Lung (tissue), 12 donors: ENCODE results near the gene SARDH. TPM values are rescaled to one million over a fixed set of nuclear protein-coding genes. Genes with fewer than 3 reads are reported as not detected.
A peak's percentile ranks its signal among the peaks of the same experiment; 100 is the strongest.

Source experiments
- ATAC-seq: fragments of 200-7000 bp; cut with Tn5 transposase; one replicate; pipeline ENCODE4 v1.9.1; 2020; ENCODE audit warnings: moderate number of reproducible peaks; ENCODE audit not compliant: insufficient read depth, low FRiP score
- DNase-seq, 3 donors: peaks; one replicate each; pipeline ENCODE4 v3.0.0-alpha.2; 2013 to 2017
- H3K27ac ChIP-seq, 2 donors: one replicate each; pipeline ENCODE4 v1.5.1; 2013; ENCODE audit warnings: mild to moderate bottlenecking in 2 of 2, moderate library complexity in 2 of 2, control low read depth in 1 of 2, inconsistent platforms in 1 of 2, low read depth in 1 of 2, low read length in 1 of 2
- H3K27me3 ChIP-seq, 3 donors: one replicate each; pipeline ENCODE4 v1.5.1; 2013; ENCODE audit warnings: low read length in 2 of 3; ENCODE audit not compliant: control insufficient read depth in 3 of 3, insufficient read depth in 3 of 3
- H3K36me3 ChIP-seq, 4 donors: one replicate each; pipeline ENCODE4 v1.5.1; 2013; ENCODE audit warnings: low read length in 4 of 4, mild to moderate bottlenecking in 1 of 4, moderate library complexity in 1 of 4; ENCODE audit not compliant: control insufficient read depth in 4 of 4, insufficient read depth in 4 of 4
- H3K4me1 ChIP-seq, 5 donors: one replicate each; pipeline ENCODE4 v1.5.1; 2013; ENCODE audit warnings: low read length in 5 of 5, mild to moderate bottlenecking in 2 of 5, moderate library complexity in 1 of 5; ENCODE audit not compliant: control insufficient read depth in 5 of 5, insufficient read depth in 5 of 5
- H3K4me3 ChIP-seq: one replicate; pipeline ENCODE4 v1.5.1; 2013; ENCODE audit warnings: mild to moderate bottlenecking, control low read depth, moderate library complexity
- H3K9ac ChIP-seq, 2 donors: one replicate each; pipeline ENCODE4 v1.5.1; 2013; ENCODE audit warnings: low read length in 2 of 2, control low read depth in 1 of 2; ENCODE audit not compliant: insufficient read depth in 1 of 2
- H3K9me3 ChIP-seq, 4 donors: one replicate each; pipeline ENCODE4 v1.5.1; 2013; ENCODE audit warnings: low read length in 3 of 4, mild to moderate bottlenecking in 1 of 4, moderate library complexity in 1 of 4; ENCODE audit not compliant: control insufficient read depth in 4 of 4, insufficient read depth in 3 of 4
- WGBS, 2 donors: extraction: QIAGEN DNeasy Blood & Tissue Kit; methylation state at CpG; one replicate each; pipeline ENCODE4 v1.1.7; 2013; 5-methylcytosine and 5-hydroxymethylcytosine counted together
- polyA plus RNA-seq, 2 donors: library from polyadenylated mRNA; stranded (reverse); fragments of 200-250 nt; gene quantifications; one replicate each; pipeline ENCODE4 v1.2.1, GENCODE V29; 2013
- total RNA-seq, 2 donors: library from RNA; depleted of rRNA in 1 of 2; stranded (reverse); fragments of >200 nt in 1 of 2; gene quantifications; one replicate each; pipeline ENCODE4 v1.2.1, GENCODE V29; 2014 to 2021
- TF ChIP-seq, protein P1 (sequence below): IDR thresholded peaks from 2 replicates; pipeline ENCODE4 v1.5.1; 2012; ENCODE audit warnings: mild to moderate bottlenecking; ENCODE audit errors: control extremely low read depth, extremely low read depth
- donor health status: control.
- donor health status: control.
- donor health status: Bipolar disorder and iron deficiency.
- donor health status: healthy.
- donor health status: DM: yes; HTN: yes; CAD: no.

Gene SARDH
- total and polyA plus RNA-seq, 4 donors, result 1.8 to 8.4 (median 4.7) TPM

DNA sequence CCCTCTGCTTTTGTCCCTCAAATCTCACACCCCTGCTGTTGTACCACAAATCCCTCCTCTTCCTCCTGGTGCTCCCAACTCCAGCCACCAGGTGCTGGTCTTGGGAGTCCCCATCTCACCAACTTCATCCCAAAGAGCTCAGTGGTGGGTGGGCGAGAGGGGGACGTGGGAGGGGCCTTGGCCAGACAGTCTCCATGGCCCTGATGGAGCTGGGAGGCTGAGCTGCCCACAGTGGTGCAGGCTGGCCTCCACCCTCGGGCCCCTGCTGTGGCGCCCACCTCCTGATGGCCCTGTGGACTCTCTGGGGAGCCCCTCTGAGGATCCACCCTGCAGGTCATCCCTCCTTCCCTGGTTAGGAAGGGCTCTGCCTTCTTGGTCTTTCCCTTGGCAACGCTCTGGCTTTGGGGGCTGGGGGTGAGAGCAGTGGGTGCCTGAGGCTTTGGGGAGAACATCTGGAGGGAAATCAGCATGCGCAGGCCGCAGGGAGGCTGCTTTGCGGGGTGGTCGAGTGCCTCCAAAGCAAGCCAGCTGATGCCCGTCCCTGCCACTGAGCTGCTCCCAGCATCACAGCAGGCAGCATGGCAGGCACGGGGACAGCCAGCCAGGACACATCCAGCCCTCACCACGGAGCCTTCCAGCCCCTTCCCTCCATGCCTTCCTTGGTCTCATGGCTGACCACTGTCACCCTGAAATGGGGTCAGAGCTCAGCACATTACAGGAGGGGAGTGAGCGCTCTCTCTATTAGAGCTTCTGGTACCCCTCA is 121.3 kb downstream of the SARDH start:
- Histone ChIP-seq H3K9ac (no peak overlapping the region), H3K27ac (no peak overlapping the region), H3K36me3 (no peaks in the 10 kb centered on the region), H3K4me1 (peaks cover 0 to 4% (median 0%) of the 10 kb centered on the region in 5 donors), H3K9me3 (no peaks in the 10 kb centered on the region), H3K27me3 (peaks cover 2 to 44% (median 2%) of the 10 kb centered on the region in 3 donors), H3K4me3 (no peak overlapping the region)
- no peak for ATAC-seq
- 78 to 88% methylated on average over 13 of the region's 13 CpGs for WGBS, 2 donors
- DNase-seq, result no peak
- TF ChIP-seq, protein P1, sequence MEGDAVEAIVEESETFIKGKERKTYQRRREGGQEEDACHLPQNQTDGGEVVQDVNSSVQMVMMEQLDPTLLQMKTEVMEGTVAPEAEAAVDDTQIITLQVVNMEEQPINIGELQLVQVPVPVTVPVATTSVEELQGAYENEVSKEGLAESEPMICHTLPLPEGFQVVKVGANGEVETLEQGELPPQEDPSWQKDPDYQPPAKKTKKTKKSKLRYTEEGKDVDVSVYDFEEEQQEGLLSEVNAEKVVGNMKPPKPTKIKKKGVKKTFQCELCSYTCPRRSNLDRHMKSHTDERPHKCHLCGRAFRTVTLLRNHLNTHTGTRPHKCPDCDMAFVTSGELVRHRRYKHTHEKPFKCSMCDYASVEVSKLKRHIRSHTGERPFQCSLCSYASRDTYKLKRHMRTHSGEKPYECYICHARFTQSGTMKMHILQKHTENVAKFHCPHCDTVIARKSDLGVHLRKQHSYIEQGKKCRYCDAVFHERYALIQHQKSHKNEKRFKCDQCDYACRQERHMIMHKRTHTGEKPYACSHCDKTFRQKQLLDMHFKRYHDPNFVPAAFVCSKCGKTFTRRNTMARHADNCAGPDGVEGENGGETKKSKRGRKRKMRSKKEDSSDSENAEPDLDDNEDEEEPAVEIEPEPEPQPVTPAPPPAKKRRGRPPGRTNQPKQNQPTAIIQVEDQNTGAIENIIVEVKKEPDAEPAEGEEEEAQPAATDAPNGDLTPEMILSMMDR, result no peak

DNA sequence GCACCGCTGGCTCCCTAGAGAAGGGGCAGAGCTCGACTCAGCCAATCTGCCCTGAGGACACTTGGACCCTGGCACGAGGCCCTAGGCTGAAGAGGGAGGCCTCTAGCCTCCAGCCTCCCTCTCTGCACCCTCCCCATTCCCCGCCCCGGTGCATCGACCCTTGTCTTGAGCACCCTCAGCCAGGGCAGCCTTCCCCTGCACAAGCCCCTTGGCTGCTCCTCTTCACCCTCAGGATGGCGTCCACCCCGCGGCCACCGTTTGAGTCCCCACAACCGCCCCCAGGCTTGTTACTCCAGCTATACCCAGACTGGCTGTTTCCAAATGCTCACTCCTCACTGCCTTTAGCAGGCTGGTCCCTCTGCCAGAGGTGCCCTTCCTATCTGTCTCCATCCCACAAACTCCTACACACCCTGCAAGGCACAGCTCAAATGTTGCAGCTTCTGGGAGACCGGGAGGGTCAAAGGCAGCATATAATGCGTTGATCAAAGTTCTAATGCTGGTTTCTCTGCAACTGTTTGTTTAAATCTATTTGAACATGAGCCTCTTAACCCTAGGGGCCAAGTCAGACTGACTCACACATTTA is 122.5 kb downstream of the SARDH start:
- peaks cover 0 to 4% (median 0%) of the 10 kb centered on the region in 5 donors for H3K4me1 ChIP-seq
- H3K9ac ChIP-seq, result no peak overlapping the region
- WGBS, 2 donors, result 67 to 78% methylated on average over 11 to 13 of the region's 13 CpGs
- DNase-seq, result no peak
- no peaks in the 10 kb centered on the region for H3K9me3 ChIP-seq
- ATAC-seq, result no peak
- no peak overlapping the region for H3K4me3 ChIP-seq
- no peak overlapping the region for H3K27ac ChIP-seq
- peaks cover 2 to 44% (median 5%) of the 10 kb centered on the region in 3 donors for H3K27me3 ChIP-seq
- H3K36me3 ChIP-seq, result no peaks in the 10 kb centered on the region
- TF ChIP-seq, protein P1, result no peak

DNA sequence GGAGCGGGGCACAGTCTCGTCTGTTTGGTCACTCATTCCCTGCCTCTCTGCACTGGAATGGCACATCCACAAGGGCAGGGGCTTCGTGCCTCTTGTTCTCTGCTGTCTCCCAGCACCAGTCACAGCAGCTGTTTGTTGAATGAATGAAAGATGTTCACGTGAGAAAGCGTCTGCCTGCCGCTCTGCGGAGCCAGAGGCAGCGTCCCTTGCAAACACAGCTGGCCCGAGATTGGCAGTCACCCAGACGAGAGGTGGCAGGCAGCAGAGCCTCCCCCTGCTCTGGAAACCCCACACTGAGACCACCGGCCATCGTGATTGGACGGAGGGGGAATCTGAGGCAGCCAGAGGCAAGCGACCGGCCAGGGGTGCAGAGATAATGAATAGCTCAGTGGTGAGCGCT is 123.0 kb downstream of the SARDH start:
- TF ChIP-seq, protein P1, result no peak
- ATAC-seq (no peak), DNase-seq (peak; percentile 37 to 63 (median 52))
- no peaks in the 10 kb centered on the region for H3K9me3 ChIP-seq
- WGBS, 2 donors, result 38 to 40% methylated on average over 15 to 16 of the region's 16 CpGs
- peaks cover 0 to 4% (median 0%) of the 10 kb centered on the region in 5 donors for H3K4me1 ChIP-seq
- no peaks in the 10 kb centered on the region for H3K36me3 ChIP-seq
- peaks cover 2 to 44% (median 5%) of the 10 kb centered on the region in 3 donors for H3K27me3 ChIP-seq
- H3K4me3 ChIP-seq, result no peak overlapping the region
- H3K27ac ChIP-seq, result no peak overlapping the region
- H3K9ac ChIP-seq, result no peak overlapping the region
